DMS 273 (cell line): ENCODE data around the gene ASCC3.
"Not testable (repeated sequence)": the region's sequence is repeated elsewhere in the genome, so short reads cannot be mapped to it uniquely, and the experiment has no call there.

Experiments used
- DNase-seq: peaks from one replicate; lab custom pipeline; 2025; ENCODE audit not compliant: unreplicated experiment; lab: John Stamatoyannopoulos, UW

The ASCC3 gene

DNA sequence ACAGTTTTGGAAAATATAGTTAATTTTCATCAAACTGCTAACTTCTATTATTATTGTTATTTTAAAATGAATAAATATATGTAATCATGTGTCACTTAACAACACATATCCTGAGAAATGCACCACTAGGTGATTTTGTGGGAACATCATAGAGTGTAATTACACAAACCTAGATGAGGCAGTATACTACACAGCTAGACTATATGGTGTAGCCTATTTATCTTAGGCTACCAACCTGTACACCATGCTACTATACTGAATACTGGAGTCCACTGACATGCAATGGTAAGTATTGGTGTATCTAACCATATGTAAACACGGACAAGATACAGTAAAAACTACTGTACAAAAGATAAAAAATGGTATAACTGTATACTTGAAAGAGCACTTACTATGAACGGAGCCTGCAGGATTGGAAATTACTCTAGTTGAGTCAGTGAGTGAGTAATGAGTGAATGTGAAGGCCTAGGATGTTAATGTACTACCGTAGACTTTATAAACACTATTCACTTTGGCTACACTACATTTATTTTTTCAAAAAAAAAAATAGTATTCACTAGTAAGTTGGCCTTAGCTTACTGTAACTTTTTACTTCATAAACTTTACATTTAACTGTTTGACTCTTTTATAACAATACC, 72.4 kb downstream of the ASCC3 start:
- DNase-seq, result no peak

DNA sequence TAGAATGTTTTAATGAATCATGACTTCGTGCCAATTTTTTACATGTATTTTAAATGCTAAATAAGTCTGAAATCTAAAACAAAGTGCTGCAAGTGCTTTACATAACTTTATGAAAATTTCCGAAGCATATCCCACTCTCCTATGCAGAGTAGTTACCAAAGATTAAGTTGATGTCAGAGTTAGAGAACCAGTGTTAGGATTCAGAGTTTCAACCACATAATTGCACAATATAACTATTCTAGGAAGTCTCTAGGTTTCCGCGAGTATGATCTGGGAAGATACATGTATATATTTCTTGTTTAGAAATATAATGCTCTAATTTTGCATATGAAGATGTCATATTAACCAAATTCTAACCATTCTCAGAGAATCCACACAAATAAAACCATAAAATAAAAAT, 74.8 kb downstream of the ASCC3 start:
- no peak for DNase-seq

- DNase-seq, result no peak
Observed at GRCh38 chr6:100803264-100804045, 77.7 kb downstream of the ASCC3 start.

DNA sequence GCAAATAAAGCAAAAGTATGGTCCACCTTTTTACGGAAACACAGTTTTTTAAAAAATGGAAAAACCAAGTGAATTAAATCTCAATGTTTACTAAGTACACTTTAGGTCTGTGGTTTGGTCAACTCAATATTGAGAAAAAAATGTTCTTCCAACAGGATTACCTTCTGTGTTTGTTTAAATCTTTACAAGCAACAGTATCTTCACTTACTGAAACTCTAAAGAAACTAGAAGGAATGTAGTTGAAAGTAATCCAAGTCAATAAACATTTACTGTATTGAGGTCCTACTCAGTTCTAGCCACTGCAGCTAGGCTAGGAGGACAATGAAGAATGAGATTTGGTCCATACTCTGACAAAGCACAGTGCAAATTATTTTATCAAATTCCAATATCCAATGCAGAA, 80.1 kb downstream of the ASCC3 start:
- DNase-seq, result no peak

GRCh38 chr6:100796049-100796823, 84.9 kb downstream of the ASCC3 start:
- no peak for DNase-seq

GRCh38 chr6:100790084-100790483, 91.0 kb downstream of the ASCC3 start:
- DNase-seq, result no peak

GRCh38 chr6:100785982-100786381, 95.1 kb downstream of the ASCC3 start:
- DNase-seq, result no peak

- DNase-seq, result no peak
Observed at GRCh38 chr6:100780648-100781047, 100.5 kb downstream of the ASCC3 start.

DNA sequence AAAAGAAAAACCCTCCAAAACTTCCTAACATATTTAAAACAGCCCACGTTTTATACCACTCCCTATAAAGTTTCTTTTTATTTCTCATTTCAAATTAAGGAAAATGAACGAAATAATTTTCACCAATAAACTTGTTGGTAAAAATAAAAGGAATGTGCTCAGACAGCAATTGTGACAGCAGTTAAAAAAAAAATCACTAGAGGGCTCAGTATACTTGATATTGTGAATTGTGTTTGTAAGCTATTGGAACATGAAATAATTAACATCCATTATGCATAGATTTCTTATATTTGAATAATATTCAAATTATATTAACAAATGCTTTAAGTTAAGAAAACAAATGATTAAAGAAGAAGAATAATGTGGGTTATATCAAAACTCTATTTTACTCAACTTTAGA, 105.5 kb downstream of the ASCC3 start:
- no peak for DNase-seq

DNA sequence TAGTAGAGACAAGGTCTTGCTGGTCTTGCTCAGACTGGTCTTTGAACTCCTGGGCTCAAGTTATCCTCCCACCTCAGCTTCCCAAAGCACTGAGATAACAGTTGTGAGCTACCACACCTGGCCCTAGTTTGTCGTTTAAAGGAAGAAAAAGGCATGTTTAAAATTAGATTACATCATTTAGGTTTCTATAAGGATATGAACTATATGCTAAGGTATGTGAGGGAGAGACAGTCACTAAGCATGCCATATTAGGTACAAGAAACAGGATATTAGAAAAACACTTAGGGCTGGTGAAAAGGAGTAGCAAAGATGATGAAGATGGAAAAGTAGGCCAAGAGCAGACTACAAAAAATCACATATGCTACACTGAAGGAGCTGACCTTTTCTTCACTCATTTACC, 106.4 kb downstream of the ASCC3 start:
- DNase-seq, result no peak

DNA sequence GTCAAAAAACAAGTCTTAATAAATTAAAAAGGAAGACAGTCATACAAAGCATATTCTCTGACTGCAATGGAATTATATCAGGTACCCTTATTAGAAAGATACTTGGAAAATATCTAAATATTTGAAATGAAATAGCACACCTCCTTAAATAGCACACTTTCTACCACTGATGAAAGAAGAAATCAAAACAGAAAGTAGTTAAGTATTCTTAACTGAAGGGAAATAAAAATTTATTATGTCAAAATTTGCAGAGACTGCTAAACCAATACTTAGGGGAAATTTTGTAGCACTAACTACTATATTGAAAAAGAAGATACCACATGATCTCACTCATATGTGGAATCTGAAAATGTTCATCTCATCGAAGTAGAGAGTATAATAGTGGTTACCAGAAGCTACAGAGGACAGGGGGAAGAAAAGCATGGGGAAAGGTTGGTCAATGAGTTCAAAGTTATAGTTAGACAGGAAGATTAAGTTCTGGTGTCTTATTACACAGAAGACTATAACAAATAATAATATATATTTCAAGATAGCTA, 112.2 kb downstream of the ASCC3 start:
- DNase-seq, result no peak

DNA sequence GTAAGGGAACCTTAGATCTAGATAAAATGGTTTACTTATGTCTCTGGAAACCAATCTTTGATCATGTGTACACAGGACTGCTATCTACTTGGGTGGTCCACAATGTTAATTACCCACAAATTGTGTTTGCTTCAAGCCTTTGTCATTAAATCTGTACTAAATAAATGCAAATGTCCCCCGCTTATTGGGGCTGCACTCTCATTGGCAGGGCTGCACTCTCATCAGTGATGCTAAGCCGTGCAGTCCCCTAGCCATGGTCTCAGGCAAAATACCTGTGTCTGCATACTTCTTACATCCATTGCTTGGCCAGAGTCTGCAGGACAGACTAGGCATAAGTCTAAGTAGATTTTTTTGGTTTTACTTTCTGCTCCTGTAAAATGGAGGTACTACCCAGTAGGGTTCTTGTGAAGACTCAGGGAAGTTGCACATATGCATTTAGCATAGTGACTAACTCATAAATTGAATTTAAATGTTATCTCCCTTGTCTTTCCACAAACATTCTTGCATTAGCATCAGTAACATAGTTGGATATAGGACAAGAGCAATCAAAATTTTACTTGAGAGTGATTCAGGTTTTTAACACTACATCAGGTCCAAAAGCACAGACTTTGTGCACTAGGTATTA, 117.4 kb downstream of the ASCC3 start:
- DNase-seq, result no peak

GRCh38 chr6:100761841-100762240, 119.3 kb downstream of the ASCC3 start:
- DNase-seq, result no peak

DNA sequence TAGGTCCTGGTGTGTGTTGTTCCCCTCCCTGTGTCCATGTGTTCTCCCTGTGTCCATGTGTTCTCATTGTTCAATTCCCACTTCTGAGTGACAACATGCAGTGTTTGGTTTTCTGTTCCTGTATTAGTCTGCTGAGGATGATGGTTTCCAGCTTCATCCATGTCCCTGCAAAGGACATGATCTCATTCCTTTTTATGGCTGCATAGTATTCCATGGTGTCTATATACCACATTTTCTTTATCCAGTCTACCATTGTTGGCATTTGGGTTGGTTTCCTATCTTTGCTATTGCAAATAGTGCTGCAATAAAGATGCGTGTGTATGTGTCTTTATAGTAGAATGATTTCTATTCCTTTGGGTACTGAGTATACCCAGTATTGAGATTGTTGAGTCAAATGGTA, 122.7 kb downstream of the ASCC3 start:
- DNase-seq, result not testable (repeated sequence)

DNA sequence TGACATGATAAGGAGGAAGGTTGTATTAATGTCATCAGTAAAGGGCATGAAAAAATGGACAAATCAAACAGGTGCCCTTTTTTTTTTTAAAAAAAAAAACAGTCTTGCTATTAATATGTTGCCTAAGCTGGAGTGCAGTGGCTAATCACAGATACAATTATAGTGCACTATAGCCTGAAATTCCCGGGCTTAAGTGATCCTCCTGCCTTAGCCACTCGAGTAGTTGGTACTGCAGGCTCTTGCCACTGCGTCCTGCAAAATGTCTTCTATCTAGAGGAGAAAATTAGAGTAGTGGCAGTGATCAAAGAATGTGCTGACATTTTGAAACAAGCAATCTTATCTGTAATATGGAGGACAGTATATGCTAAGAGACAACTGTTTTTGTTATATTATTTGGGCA, 127.7 kb downstream of the ASCC3 start:
- peak; percentile 3 for DNase-seq

DNA sequence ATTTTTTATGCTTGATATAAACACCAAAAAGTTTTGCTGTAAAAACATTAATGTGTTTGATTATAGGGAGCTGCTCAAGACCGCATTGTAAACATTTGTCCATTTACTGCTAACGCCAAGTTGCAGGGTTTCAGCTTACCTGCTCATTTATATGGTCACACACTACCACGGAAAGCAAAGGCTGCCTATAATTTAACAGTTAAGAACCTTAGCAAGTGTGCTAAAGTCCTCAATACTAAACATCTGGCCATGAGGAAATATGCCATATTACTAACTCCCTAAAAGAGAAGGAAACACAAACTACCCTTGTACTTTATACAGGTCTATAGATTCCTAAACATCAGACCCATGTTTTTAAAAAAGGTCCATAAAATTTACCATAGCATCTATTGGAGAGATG, 129.5 kb downstream of the ASCC3 start:
- DNase-seq, result peak; percentile 11

DNA sequence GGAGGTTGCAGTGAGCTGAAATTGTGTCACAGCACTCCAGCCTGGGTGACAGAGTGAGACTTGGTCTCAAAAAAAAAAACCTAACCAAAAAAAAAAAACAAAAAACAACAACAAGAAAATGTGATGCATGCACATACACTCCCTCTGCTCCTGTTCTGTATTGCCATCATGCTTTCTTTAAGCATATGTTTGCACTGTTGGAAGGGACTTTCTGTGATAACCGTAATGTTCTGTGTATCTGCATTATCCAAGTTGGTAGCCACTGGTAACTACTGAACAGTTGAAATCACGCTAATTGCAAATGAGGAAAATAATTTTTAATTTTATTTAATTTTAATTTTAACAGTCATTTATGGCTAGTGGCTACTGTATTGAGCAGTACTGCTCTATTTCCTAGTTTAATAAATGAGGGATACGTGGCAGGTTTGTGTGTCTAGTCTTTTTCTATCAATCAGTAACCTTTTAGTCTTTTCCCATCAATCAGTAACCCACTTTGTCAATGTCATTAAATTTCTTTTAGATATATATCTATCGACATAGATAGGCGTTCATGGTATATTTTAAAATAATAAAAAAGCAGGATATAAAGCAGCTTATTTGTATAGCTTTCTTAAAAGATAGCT, 135.6 kb downstream of the ASCC3 start:
- no peak for DNase-seq

GRCh38 chr6:100740439-100740838, 140.7 kb downstream of the ASCC3 start:
- DNase-seq, result no peak

DNA sequence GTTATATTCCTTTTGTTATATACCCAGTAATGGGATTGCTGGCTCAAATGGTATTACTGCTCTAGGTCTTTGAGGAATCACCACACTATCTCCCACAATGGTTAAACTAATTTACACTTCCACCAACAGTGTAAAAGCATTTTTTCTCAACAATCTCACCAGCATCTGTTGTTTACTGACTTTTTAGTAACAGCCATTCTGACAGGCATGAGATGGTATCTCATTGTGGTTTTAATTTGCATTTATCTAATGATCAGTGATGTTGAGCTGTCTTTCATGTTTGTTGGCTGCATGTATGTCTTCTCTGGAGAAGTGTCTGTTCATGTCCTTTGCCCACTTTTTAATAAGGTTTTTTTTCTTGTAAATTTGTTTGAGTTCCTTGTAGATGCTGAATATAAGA, 143.4 kb downstream of the ASCC3 start:
- DNase-seq, result not testable (repeated sequence)

DNA sequence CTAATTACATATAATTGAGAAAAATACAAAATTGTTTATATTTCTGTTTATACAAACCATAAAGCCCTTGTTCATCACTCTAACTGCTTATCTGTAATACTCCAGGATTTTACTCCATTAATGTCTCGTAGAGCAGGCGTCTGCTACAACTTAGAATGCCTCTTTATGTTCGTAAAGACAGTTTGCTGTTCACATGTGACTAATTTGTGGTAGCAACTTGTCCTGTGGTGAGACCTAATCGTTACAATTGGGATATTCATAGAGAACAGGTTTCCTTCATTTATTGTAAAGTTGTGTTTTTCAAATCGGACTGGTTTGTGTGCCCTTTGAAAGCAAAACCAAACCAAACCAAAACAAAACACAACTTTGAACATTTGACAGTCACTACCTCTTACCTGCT, 149.7 kb downstream of the ASCC3 start:
- DNase-seq, result no peak
